B cell (primary cell): ENCODE results near the gene EML5. TPM values are rescaled to one million over a fixed set of nuclear protein-coding genes. Genes with fewer than 3 reads are reported as not detected.

ENCODE experiments used
- ATAC-seq: fragments of 200-7000 bp; cut with Tn5 transposase; one replicate; pipeline ENCODE4 v1.10.0; 2021; ENCODE audit warnings: low read depth, mild to moderate bottlenecking, moderate number of reproducible peaks, moderate library complexity
- CTCF ChIA-PET: fragments of 350-600 bp; sonication (Branson Sonifier 250); formaldehyde crosslinking; loops from one replicate; lab custom pipeline; 2021; ENCODE audit warnings: antibody characterized with exemption, inconsistent platforms; lab: Charles Lee
- POLR2A ChIA-PET: fragments of 350-600 bp; sonication (Branson Sonifier 250); formaldehyde crosslinking; loops from one replicate; lab custom pipeline; 2021; ENCODE audit warnings: antibody characterized with exemption; lab: Charles Lee
- DNase-seq: peaks from one replicate; pipeline ENCODE4 v3.0.0; 2013
- H2AFZ ChIP-seq: 2 replicates; pipeline ENCODE4 v1.6.1; 2012; ENCODE audit warnings: mild to moderate bottlenecking, low read depth, low read length; ENCODE audit not compliant: insufficient read depth, poor library complexity, severe bottlenecking
- H3K27ac ChIP-seq, 2 donors: 1 replicate in 1 of 2; 2 replicates in 1 of 2; pipeline ENCODE4 v1.5.1; 2012 to 2013; ENCODE audit warnings: low read length in 2 of 2, mild to moderate bottlenecking in 2 of 2, moderate library complexity in 1 of 2
- H3K27me3 ChIP-seq, 4 experiments: fragments of 200-600 bp in 1 of 4; sonication (generic) in 1 of 4; replicated peaks in 1 of 4; 1 replicate in 2 of 4; 2 replicates in 2 of 4; pipeline versions ENCODE4 v1.6.1 to v1.7.0; 2013 to 2016; ENCODE audit warnings: low read length in 3 of 4, mild to moderate bottlenecking in 2 of 4, mixed read lengths in 1 of 4, moderate library complexity in 1 of 4; ENCODE audit not compliant: insufficient read depth in 4 of 4, control insufficient read depth in 3 of 4; ENCODE audit errors: control extremely low read depth in 1 of 4
- H3K36me3 ChIP-seq, 2 experiments: replicated peaks in 1 of 2; 1 replicate in 1 of 2; 2 replicates in 1 of 2; pipeline versions ENCODE4 v1.6.1 to v1.7.1; 2013; ENCODE audit warnings: low read length in 1 of 2; ENCODE audit not compliant: insufficient read depth in 2 of 2, control insufficient read depth in 1 of 2; ENCODE audit errors: control extremely low read depth in 1 of 2, extremely low read depth in 1 of 2
- H3K4me1 ChIP-seq, 2 donors: fragments of 200-600 bp in 1 of 2; sonication (generic) in 1 of 2; 1 replicate in 1 of 2; 2 replicates in 1 of 2; pipeline versions ENCODE4 v1.5.1 to v1.6.1; 2013 to 2017; ENCODE audit warnings: low read length in 2 of 2; ENCODE audit not compliant: control insufficient read depth in 2 of 2, insufficient read depth in 2 of 2
- H3K4me2 ChIP-seq: replicated peaks from 2 replicates; pipeline ENCODE3; 2012; ENCODE audit warnings: mild to moderate bottlenecking, low read depth, low read length; ENCODE audit not compliant: poor library complexity, severe bottlenecking
- H3K4me3 ChIP-seq, 5 experiments: fragments of 200-600 bp in 1 of 5; sonication (generic) in 1 of 5; 1 replicate in 3 of 5; 2 replicates in 2 of 5; pipeline versions ENCODE4 v1.5.1 to v1.7.0; 2011 to 2016; ENCODE audit warnings: low read length in 4 of 5, mild to moderate bottlenecking in 4 of 5, low read depth in 2 of 5, control low read depth in 1 of 5, moderate library complexity in 1 of 5; ENCODE audit not compliant: insufficient read depth in 1 of 5; ENCODE audit errors: control extremely low read depth in 1 of 5, extremely low read depth in 1 of 5
- H3K79me2 ChIP-seq: fragments of 200-600 bp; sonication (generic); one replicate; pipeline ENCODE4 v1.6.0; 2016; ENCODE audit warnings: low read length; ENCODE audit not compliant: control insufficient read depth, insufficient read depth
- H3K9ac ChIP-seq: fragments of 200-600 bp; sonication (generic); 2 replicates; pipeline ENCODE4 v1.6.1; 2017; ENCODE audit warnings: mild to moderate bottlenecking, low read length, moderate library complexity
- H3K9me3 ChIP-seq, 3 donors: one replicate each; pipeline versions ENCODE4 v1.6.1 to v1.7.1; 2013; ENCODE audit warnings: low read length in 2 of 3; ENCODE audit not compliant: control insufficient read depth in 2 of 3, insufficient read depth in 1 of 3; ENCODE audit errors: control extremely low read depth in 1 of 3
- H4K20me1 ChIP-seq: 2 replicates; pipeline ENCODE4 v1.6.0; 2012; ENCODE audit warnings: mild to moderate bottlenecking, low read length; ENCODE audit not compliant: insufficient read depth, control insufficient read depth, poor library complexity, severe bottlenecking
- H3K27ac Mint-ChIP-seq: one replicate; pipeline ENCODE4 v1.8.0; 2021; ENCODE audit warnings: mixed read lengths
- H3K27me3 Mint-ChIP-seq: one replicate; pipeline ENCODE4 v1.8.0; 2021; ENCODE audit warnings: mixed read lengths
- H3K4me1 Mint-ChIP-seq: one replicate; pipeline ENCODE4 v1.8.0; 2021; ENCODE audit warnings: mixed read lengths
- H3K4me3 Mint-ChIP-seq: one replicate; pipeline ENCODE4 v1.8.0; 2021; ENCODE audit warnings: mixed read lengths
- H3K9me3 Mint-ChIP-seq: one replicate; pipeline ENCODE4 v1.8.0; 2022; ENCODE audit warnings: mixed read lengths; ENCODE audit not compliant: insufficient read depth
- CTCF ChIP-seq: fragments of 200-600 bp; IDR thresholded peaks from one replicate; pipeline ENCODE4 v1.8.0; 2022; ENCODE audit warnings: antibody characterized with exemption, mild to moderate bottlenecking
- EZH2 ChIP-seq: IDR thresholded peaks from 2 replicates; pipeline ENCODE4 v1.6.1; 2012; ENCODE audit warnings: borderline replicate concordance, low read depth, mild to moderate bottlenecking, moderate library complexity, low read length; ENCODE audit not compliant: insufficient read depth, poor library complexity, severe bottlenecking
- WGBS: methylation state at CpG from one replicate; pipeline ENCODE4 v1.1.5; 2013; ENCODE audit warnings: missing lambda C conversion rate; ENCODE audit not compliant: insufficient coverage; 5-methylcytosine and 5-hydroxymethylcytosine counted together
- intact Hi-C: fragments of 100-400 bp; cut with micrococcal nuclease; formaldehyde crosslinking; loops from one replicate; pipeline ENCODE4 v1.10.0; 2022
- polyA plus RNA-seq: library from polyadenylated mRNA; depleted of rRNA; stranded (reverse); fragments of >200 nt; gene quantifications from 2 replicates; pipeline ENCODE4 v1.2.3, GENCODE V29; 2012
- total RNA-seq, 2 donors: library from RNA; stranded (reverse); fragments of 120-200 nt in 1 of 2; gene quantifications; 1 replicate in 1 of 2; 2 replicates in 1 of 2; pipeline versions ENCODE4 v1.2.3 to v1.2.4, GENCODE V29; 2013 to 2022

Gene EML5
- total and polyA plus RNA-seq, 2 donors (not counting 1 experiment from before 2014, with no cell fraction given), result 1.7 to 6.9 TPM

DNA sequence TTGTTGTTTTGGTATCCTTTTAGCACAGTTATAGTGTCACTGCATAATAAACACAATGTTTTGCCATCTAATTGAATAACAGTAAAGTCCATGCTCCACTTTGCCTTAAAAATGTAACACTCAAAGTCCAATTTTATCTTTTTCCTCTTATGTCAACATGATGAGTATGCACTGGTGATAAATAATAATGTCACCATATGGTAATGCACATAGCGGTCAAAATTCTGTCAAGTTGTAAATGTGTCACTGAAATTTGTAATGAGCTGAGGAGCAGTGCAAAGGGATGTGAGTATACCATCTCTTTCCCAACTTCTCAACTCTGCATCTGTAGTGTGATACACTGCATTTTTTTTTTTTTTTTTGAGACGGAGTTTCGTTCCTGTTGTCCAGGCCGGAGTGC lies 65.7 kb downstream of the EML5 start:
- no peak for DNase-seq
- CTCF ChIA-PET, result no interaction called here

DNA sequence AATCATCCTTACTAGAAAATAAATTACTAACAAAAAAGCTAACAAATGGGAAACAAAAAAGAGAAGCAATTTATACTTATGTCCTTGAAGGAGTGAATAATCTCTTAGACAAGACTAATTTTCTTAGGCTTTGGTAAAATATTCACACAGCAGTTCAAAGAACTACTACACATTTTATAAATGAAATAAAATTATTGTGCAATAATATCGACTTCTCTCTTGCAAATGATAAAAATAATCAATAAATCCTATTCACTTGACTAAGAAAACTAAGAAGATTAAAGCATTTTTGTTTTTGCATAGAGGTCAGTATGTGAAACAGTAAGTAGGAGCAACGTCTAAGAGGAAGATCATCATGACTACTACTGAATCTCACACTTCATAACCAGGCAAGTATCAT lies 82.0 kb downstream of the EML5 start:
- ChIA-PET CTCF (no interaction called here), POLR2A (no interaction called here)
- H3K27me3 ChIP-seq, result no peaks in the 10 kb centered on the region
- WGBS, result no CpG with 5 or more reads among the region's 2 CpGs
- H3K4me1 Mint-ChIP-seq, result no peaks in the 10 kb centered on the region
- H3K4me1 ChIP-seq, result no peaks in the 10 kb centered on the region
- no peaks in the 10 kb centered on the region for H3K27me3 Mint-ChIP-seq
- TF ChIP-seq EZH2 (no peak), CTCF (no peak)
- H3K4me2 ChIP-seq, result no peak overlapping the region
- H3K4me3 Mint-ChIP-seq, result no peak overlapping the region
- no peak overlapping the region for H3K9ac ChIP-seq
- H3K9me3 ChIP-seq, result no peaks in the 10 kb centered on the region
- no peak overlapping the region for H3K27ac Mint-ChIP-seq
- H3K79me2 ChIP-seq, result no peaks in the 10 kb centered on the region
- intact Hi-C loops, result no loop called here
- H2AFZ ChIP-seq, result no peak overlapping the region
- no peaks in the 10 kb centered on the region for H3K36me3 ChIP-seq
- no peaks in the 10 kb centered on the region for H4K20me1 ChIP-seq
- H3K27ac ChIP-seq, result no peak overlapping the region
- no peak for DNase-seq
- H3K9me3 Mint-ChIP-seq, result no peaks in the 10 kb centered on the region
- ATAC-seq, result no peak
- no peak overlapping the region for H3K4me3 ChIP-seq

More for the DNA sequence above, 65.7 kb downstream of the EML5 start:
- WGBS, result no CpG with 5 or more reads among the region's 4 CpGs
- Histone ChIP-seq H4K20me1 (no peaks in the 10 kb centered on the region), H3K79me2 (no peaks in the 10 kb centered on the region), H2AFZ (no peak overlapping the region), H3K9me3 (no peaks in the 10 kb centered on the region), H3K36me3 (no peaks in the 10 kb centered on the region), H3K27ac (no peak overlapping the region), H3K4me3 (no peak overlapping the region), H3K9ac (no peak overlapping the region), H3K27me3 (no peaks in the 10 kb centered on the region), H3K4me1 (no peaks in the 10 kb centered on the region), H3K4me2 (no peak overlapping the region)
- H3K27me3 Mint-ChIP-seq, result no peaks in the 10 kb centered on the region
- intact Hi-C loops, result no loop called here
- TF ChIP-seq EZH2, result no peak
- TF ChIP-seq CTCF, result no peak
- H3K27ac Mint-ChIP-seq, result no peak overlapping the region
- H3K4me1 Mint-ChIP-seq, result no peaks in the 10 kb centered on the region
- no peak overlapping the region for H3K4me3 Mint-ChIP-seq
- ATAC-seq, result no peak
- POLR2A ChIA-PET, result no interaction called here
- peaks cover 3% of the 10 kb centered on the region for H3K9me3 Mint-ChIP-seq
